ENCODE measurements around the gene PPP4R1. TPM values are rescaled to one million over a fixed set of nuclear protein-coding genes. Genes with fewer than 3 reads are reported as not detected.

Gene PPP4R1
- total and polyA plus RNA-seq, 12 donors: 22.8 to 104 (median 58.0) TPM

GRCh38 chr18:9545029-9545428, 69.3 kb downstream of the PPP4R1 start:
- Histone ChIP-seq H3K36me3 (replicated peaks in 1 of 2) (peaks cover 0 to 42% of the 10 kb centered on the region in 2 donors), H3K9me3 (replicated peaks in 1 of 3) (no peaks in the 10 kb centered on the region), H3K4me1 (replicated peaks in 1 of 2) (no peaks in the 10 kb centered on the region), H3K27me3 (no peaks in the 10 kb centered on the region), H3K27ac (no peak overlapping the region), H3K4me3 (no peak overlapping the region)
- DNase-seq: no peak
- intact Hi-C loops (cut with DNase I): no loop called here
- WGBS, 4 donors: 85 to 90% (median 85%) methylated on average over 5 of the region's 5 CpGs
- TF ChIP-seq POLR2A (IDR thresholded peaks at IDR 0.05): no peak
- TF ChIP-seq CTCF (IDR thresholded peaks at IDR 0.05): no peak

- Histone ChIP-seq H3K36me3 (replicated peaks in 1 of 2) (peaks cover 0 to 20% of the 10 kb centered on the region in 2 donors), H3K9me3 (replicated peaks in 1 of 3) (no peaks in the 10 kb centered on the region), H3K27ac (no peak overlapping the region), H3K27me3 (no peaks in the 10 kb centered on the region), H3K4me3 (no peak overlapping the region), H3K4me1 (replicated peaks in 1 of 2) (no peaks in the 10 kb centered on the region)
- WGBS, 4 donors: 78 to 89% (median 84%) methylated on average over 4 of the region's 4 CpGs
- no peak for DNase-seq
- TF ChIP-seq CTCF (IDR thresholded peaks at IDR 0.05) (no peak), POLR2A (IDR thresholded peaks at IDR 0.05) (no peak)
- intact Hi-C loops (cut with DNase I): no loop called here
Observed at GRCh38 chr18:9542924-9543323, 71.4 kb downstream of the PPP4R1 start.

GRCh38 chr18:9539938-9540337, 74.4 kb downstream of the PPP4R1 start:
- Histone ChIP-seq H3K27ac (no peak overlapping the region), H3K9me3 (replicated peaks in 1 of 3) (no peaks in the 10 kb centered on the region), H3K36me3 (replicated peaks in 1 of 2) (peaks cover 0 to 11% of the 10 kb centered on the region in 2 donors), H3K27me3 (no peaks in the 10 kb centered on the region), H3K4me1 (replicated peaks in 1 of 2) (peaks cover 0 to 6% of the 10 kb centered on the region in 2 donors), H3K4me3 (no peak overlapping the region)
- TF ChIP-seq POLR2A (IDR thresholded peaks at IDR 0.05): no peak
- no peak for TF ChIP-seq CTCF (IDR thresholded peaks at IDR 0.05)
- DNase-seq: no peak
- 90 to 92% (median 91%) methylated on average over 8 of the region's 8 CpGs for WGBS, 4 donors
- intact Hi-C loops (cut with DNase I): no loop called here

- H3K36me3 ChIP-seq (replicated peaks in 1 of 2): peaks cover 0 to 14% of the 10 kb centered on the region in 2 donors
- DNase-seq: no peak
- TF ChIP-seq CTCF (IDR thresholded peaks at IDR 0.05): no peak
Observed at GRCh38 chr18:9539283-9539682, 75.1 kb downstream of the PPP4R1 start.

More at GRCh38 chr18:9539283-9539682, 75.1 kb downstream of the PPP4R1 start:
- H3K9me3 ChIP-seq (replicated peaks in 1 of 3): no peaks in the 10 kb centered on the region
- peaks cover 0 to 6% of the 10 kb centered on the region in 2 donors for H3K4me1 ChIP-seq (replicated peaks in 1 of 2)
- no peak overlapping the region for H3K4me3 ChIP-seq
- H3K27ac ChIP-seq: no peak overlapping the region
- no peaks in the 10 kb centered on the region for H3K27me3 ChIP-seq
- intact Hi-C loops (cut with DNase I): no loop called here
- WGBS, 4 donors: 93 to 97% (median 95%) methylated on average over 5 to 6 of the region's 6 CpGs
